A549 (cell line): Measurements from ENCODE around the gene CHAMP1. TPM values are rescaled to one million over a fixed set of nuclear protein-coding genes. Genes with fewer than 3 reads are reported as not detected.

Source experiments
- ATAC-seq, 2 experiments: fragments of 200-7000 bp in 1 of 2; fragments of >200 bp in 1 of 2; cut with Nextera tagmentation in 1 of 2; cut with Tn5 transposase in 1 of 2; 3 replicates each; pipeline versions ENCODE4 v1.8.0 to v1.9.1; 2018 to 2020; ENCODE audit warnings: mild to moderate bottlenecking in 1 of 2, moderate library complexity in 1 of 2
- CTCF ChIA-PET: fragments of 300-600 bp; sonication (Branson Sonifier 250); formaldehyde crosslinking; extraction: SDS; loops from one replicate; lab custom pipeline; 2021; ENCODE audit warnings: antibody characterized with exemption, inconsistent platforms; lab: Yijun Ruan, JAX
- POLR2A ChIA-PET: fragments of 350-600 bp; formaldehyde crosslinking; extraction: SDS; loops from one replicate; lab custom pipeline; 2021; ENCODE audit warnings: antibody characterized with exemption, inconsistent platforms; lab: Yijun Ruan, JAX
- DNase-seq, 2 experiments: peaks; one replicate each; pipeline versions ENCODE4 v3.0.0 to v3.0.0-alpha.2; 2011 to 2016; ENCODE audit warnings: low read depth in 1 of 2, low spot score in 1 of 2
- FAIRE-seq: peaks from 2 replicates; lab custom pipeline; 2011; peaks lifted over from hg19 to GRCh38; lab: Jason Lieb, UNC
- H3K27ac ChIP-seq, 2 experiments: fragments of >200 bp; sonication (Bioruptor Twin); formaldehyde crosslinking; 3 replicates each; pipeline ENCODE4 v1.5.1; 2016 to 2017
- H3K4me1 ChIP-seq: fragments of >200 bp; sonication (Bioruptor Twin); formaldehyde crosslinking; 3 replicates; pipeline ENCODE4 v1.6.1; 2016
- H3K4me2 ChIP-seq: fragments of >200 bp; sonication (Bioruptor Twin); formaldehyde crosslinking; 3 replicates; pipeline ENCODE4 v1.6.1; 2016
- H3K4me3 ChIP-seq: fragments of >200 bp; sonication (Bioruptor Twin); formaldehyde crosslinking; 3 replicates; pipeline ENCODE4 v1.5.1; 2016
- H3K9me3 ChIP-seq: fragments of >200 bp; sonication (Bioruptor Twin); formaldehyde crosslinking; 3 replicates; pipeline ENCODE4 v1.6.1; 2016
- BHLHE40 ChIP-seq: IDR thresholded peaks from 2 replicates; pipeline ENCODE4 v1.6.1; 2012; ENCODE audit warnings: low read depth, low read length, inconsistent platforms
- E2F6 ChIP-seq: IDR thresholded peaks from 2 replicates; pipeline ENCODE4 v1.6.1; 2012; ENCODE audit warnings: low read depth, borderline replicate concordance
- EHMT2 ChIP-seq: fragments of 200-600 bp; sonication (generic); IDR thresholded peaks from 2 replicates; pipeline ENCODE4 v1.6.1; 2016; ENCODE audit warnings: antibody characterized with exemption, low read depth, mild to moderate bottlenecking, moderate library complexity
- ELK1 ChIP-seq: fragments of 150-350 bp; IDR thresholded peaks from 2 replicates; pipeline ENCODE4 v1.6.1; 2014; ENCODE audit warnings: low read depth, mild to moderate bottlenecking, low read length
- FOSL2 ChIP-seq, 2 experiments: fragments of 450-650 bp in 1 of 2; fragments of >200 bp in 1 of 2; sonication (Bioruptor Twin) in 1 of 2; formaldehyde crosslinking; IDR thresholded peaks; 2 replicates each; pipeline versions ENCODE4 v1.5.0 to v1.6.1; 2016 to 2020; ENCODE audit warnings: mild to moderate bottlenecking in 1 of 2, moderate library complexity in 1 of 2
- HDAC2 ChIP-seq: fragments of 200-600 bp; sonication (generic); IDR thresholded peaks from 2 replicates; pipeline ENCODE4 v1.6.1; 2016
- HOXB5 ChIP-seq: fragments of 250-450 bp; sonication (Bioruptor Pico); IDR thresholded peaks from 2 replicates; pipeline ENCODE4 v1.5.0; 2020; ENCODE audit warnings: mild to moderate bottlenecking, moderate library complexity
- JUN ChIP-seq, 2 experiments: fragments of >200 bp; sonication (Bioruptor Twin); formaldehyde crosslinking; IDR thresholded peaks; 2 replicates in 1 of 2; 3 replicates in 1 of 2; pipeline ENCODE4 v1.6.1; 2016 to 2017
- JUNB ChIP-seq: fragments of >200 bp; sonication (Bioruptor Twin); formaldehyde crosslinking; IDR thresholded peaks from 2 replicates; pipeline ENCODE4 v1.6.1; 2016
- KDM5A ChIP-seq: fragments of 200-600 bp; sonication (generic); IDR thresholded peaks from 2 replicates; pipeline ENCODE4 v1.6.1; 2016; ENCODE audit warnings: antibody characterized with exemption, mild to moderate bottlenecking
- MAFK ChIP-seq: fragments of 450-650 bp; IDR thresholded peaks from 2 replicates; pipeline ENCODE4 v1.6.1; 2014; ENCODE audit not compliant: partially characterized antibody
- MAZ ChIP-seq: fragments of 150-350 bp; IDR thresholded peaks from 2 replicates; pipeline ENCODE4 v1.6.1; 2014; ENCODE audit warnings: antibody characterized with exemption, low read depth, low read length, borderline replicate concordance
- NR3C1 ChIP-seq: fragments of >200 bp; sonication (Bioruptor Twin); formaldehyde crosslinking; IDR thresholded peaks from 3 replicates; pipeline ENCODE4 v1.6.1; 2017
- PHF8 ChIP-seq: fragments of 200-600 bp; sonication (generic); IDR thresholded peaks from 2 replicates; pipeline ENCODE4 v1.6.1; 2016; ENCODE audit warnings: low read depth, mild to moderate bottlenecking, antibody characterized with exemption, moderate library complexity, borderline replicate concordance
- POLR2A ChIP-seq: IDR thresholded peaks from 2 replicates; pipeline ENCODE4 v1.6.1; 2012; ENCODE audit warnings: mild to moderate bottlenecking, low read length
- RAD21 ChIP-seq, 2 experiments: fragments of >200 bp in 1 of 2; sonication (Bioruptor Twin) in 1 of 2; formaldehyde crosslinking in 1 of 2; IDR thresholded peaks in 1 of 2; conservative IDR thresholded peaks in 1 of 2; 2 replicates in 1 of 2; 3 replicates in 1 of 2; pipeline ENCODE4 v1.6.1; 2012 to 2018; ENCODE audit warnings: inconsistent platforms in 1 of 2
- RARB ChIP-seq: fragments of 250-450 bp; sonication (Bioruptor Pico); IDR thresholded peaks from 2 replicates; pipeline ENCODE4 v1.8.0; 2021; ENCODE audit warnings: mild to moderate bottlenecking, moderate library complexity
- RCOR1 ChIP-seq: fragments of 150-350 bp; IDR thresholded peaks from 2 replicates; pipeline ENCODE4 v1.6.1; 2014; ENCODE audit warnings: antibody characterized with exemption, low read length, low read depth
- RNF2 ChIP-seq: fragments of 200-600 bp; sonication (generic); IDR thresholded peaks from 2 replicates; pipeline ENCODE4 v1.6.1; 2016; ENCODE audit warnings: low read depth, mild to moderate bottlenecking, antibody characterized with exemption, moderate library complexity, borderline replicate concordance
- SREBF2 ChIP-seq: fragments of 450-650 bp; IDR thresholded peaks from 2 replicates; pipeline ENCODE4 v1.6.1; 2014; ENCODE audit warnings: mild to moderate bottlenecking, moderate library complexity
- TFCP2L1 ChIP-seq: fragments of 250-450 bp; sonication (Bioruptor Pico); IDR thresholded peaks from 2 replicates; pipeline ENCODE4 v1.5.0; 2021; ENCODE audit warnings: mild to moderate bottlenecking
- TP53 ChIP-seq: fragments of 250-450 bp; sonication (Bioruptor Pico); IDR thresholded peaks from 2 replicates; pipeline ENCODE4 v1.5.0; 2021; ENCODE audit warnings: mild to moderate bottlenecking, moderate library complexity
- ZNF302 ChIP-seq: fragments of 250-450 bp; sonication (Bioruptor Pico); IDR thresholded peaks from 2 replicates; pipeline ENCODE4 v1.9.0; 2021; ENCODE audit warnings: inconsistent platforms, mild to moderate bottlenecking, moderate library complexity
- ZSCAN20 ChIP-seq: fragments of 250-450 bp; sonication (Bioruptor Pico); IDR thresholded peaks from 2 replicates; pipeline ENCODE4 v1.8.0; 2022; ENCODE audit warnings: mild to moderate bottlenecking, moderate library complexity
- WGBS: methylation state at CpG from one replicate; pipeline ENCODE4 v1.1.6; 2017; ENCODE audit errors: missing lambda C conversion rate; 5-methylcytosine and 5-hydroxymethylcytosine counted together
- polyA plus RNA-seq, 4 experiments: library from polyadenylated mRNA; depleted of rRNA in 3 of 4; stranded (reverse); fragments of >200 nt; fragmentation: RNase III in 1 of 4; extraction: RNeasy Plus Mini Kit Qiagen cat#74134 plus additional on column Dnase treatment in 1 of 4; gene quantifications; 2 replicates in 3 of 4; 3 replicates in 1 of 4; pipeline ENCODE4 v1.2.3, GENCODE V29; 2011 to 2017

The CHAMP1 gene
- polyA plus RNA-seq, 2 of the 4 experiments (the other 2 are of a cell fraction): 18.0 to 40.8 TPM

- no peak overlapping the region for H3K4me2 ChIP-seq
- H3K27ac ChIP-seq: no peak overlapping the region
These were observed 45.7 kb upstream of the CHAMP1 start for GRCh38 chr13:114268344-114269280.

GRCh38 chr13:114269281-114269770, 45.0 kb upstream of the CHAMP1 start:
- H3K4me3 ChIP-seq: no peak overlapping the region
- ChIA-PET POLR2A (no interaction called here), CTCF (interaction anchor here (0.7 to 1.7 kb wide), 3 partner anchors 10 to 70 kb away, joined by 3 read pairs; no protein-coding TSS in a partner anchor)
- no peaks in the 10 kb centered on the region for H3K9me3 ChIP-seq
- no peak for ATAC-seq
- H3K27ac ChIP-seq: no peak overlapping the region
- no peak for FAIRE-seq
- no peak for TF ChIP-seq MAZ
- no peak for TF ChIP-seq MAFK
- TF ChIP-seq HDAC2: no peak
- no peak for TF ChIP-seq POLR2A
- no peak for TF ChIP-seq PHF8
- TF ChIP-seq JUN (IDR thresholded peaks at IDR 0.05): no peak
- no peak for TF ChIP-seq RNF2
- no peak for TF ChIP-seq TFCP2L1 (CRISPR knock-in tag)
- no peak for TF ChIP-seq ZNF302 (CRISPR knock-in tag)
- TF ChIP-seq, all 56 proteins: peak for 0
- no peaks in the 10 kb centered on the region for H3K4me1 ChIP-seq
- H3K4me2 ChIP-seq: no peak overlapping the region
- no peak for DNase-seq
- WGBS: 90% methylated on average over 4 of the region's 4 CpGs

More at GRCh38 chr13:114268344-114269280, 45.7 kb upstream of the CHAMP1 start:
- CTCF ChIA-PET: interaction anchor here (0.7 to 1.7 kb wide), 3 partner anchors 11 to 71 kb away, joined by 3 read pairs; no protein-coding TSS in a partner anchor
- H3K4me3 ChIP-seq: no peak overlapping the region
- H3K4me1 ChIP-seq: no peaks in the 10 kb centered on the region
- DNase-seq (no peak), ATAC-seq (no peak), FAIRE-seq (no peak)
- TF ChIP-seq MAZ: no peak
- no peaks in the 10 kb centered on the region for H3K9me3 ChIP-seq
- WGBS: 89% methylated on average over 6 of the region's 6 CpGs
- POLR2A ChIA-PET: interaction anchor here (0.7 kb wide), 1 partner anchor 13 kb away, joined by 3 read pairs; the partner anchor contains the start of gene UPF3A

GRCh38 chr13:114272977-114273376, 41.3 kb upstream of the CHAMP1 start:
- CTCF ChIA-PET: no interaction called here
- no peaks in the 10 kb centered on the region for H3K9me3 ChIP-seq
- no peak overlapping the region for H3K4me3 ChIP-seq
- H3K4me2 ChIP-seq: no peak overlapping the region
- no peaks in the 10 kb centered on the region for H3K4me1 ChIP-seq
- POLR2A ChIA-PET: no interaction called here
- FAIRE-seq (no peak), ATAC-seq (no peak), DNase-seq (no peak)
- WGBS: 62% methylated on average over 2 of the region's 2 CpGs
- no peak overlapping the region for H3K27ac ChIP-seq
- TF ChIP-seq RARB (no peak), E2F6 (no peak), FOSL2 (IDR thresholded peaks at IDR 0.05) (no peak), FOSL2 (CRISPR knock-in tag; IDR thresholded peaks at IDR 0.05) (no peak), MAZ (no peak), ELK1 (no peak), HOXB5 (no peak), JUNB (no peak), SREBF2 (no peak), HDAC2 (no peak), KDM5A (no peak), RCOR1 (no peak), RAD21 (conservative IDR thresholded peaks at IDR 0.05 in 1 of 2, IDR thresholded peaks at IDR 0.05 in 1 of 2) (no peak), NR3C1 (no peak), TP53 (CRISPR knock-in tag) (no peak), ZSCAN20 (no peak), EHMT2 (no peak), BHLHE40 (no peak), MAFK (no peak)
